GM13976 (cell line): Measurements from ENCODE around the gene ZBTB11.

ENCODE experiments used
- DNase-seq: peaks from one replicate; pipeline ENCODE4 v3.0.0; 2012; ENCODE audit warnings: low spot score
- CTCF ChIP-seq: IDR thresholded peaks from 2 replicates; pipeline ENCODE4 v1.5.1; 2012; ENCODE audit warnings: borderline replicate concordance, mild to moderate bottlenecking; ENCODE audit not compliant: insufficient read depth; ENCODE audit errors: extremely low read depth, missing control alignments, control extremely low read depth
- in situ Hi-C: fragments of 300-500 bp; cut with MboI; formaldehyde crosslinking; loops from one replicate; pipeline ENCODE4 v1.12.0; 2022; ENCODE audit warnings: low sequenced_read_pairs, mixed read lengths, inconsistent platforms; ENCODE audit not compliant: unreplicated experiment

The ZBTB11 gene

DNA sequence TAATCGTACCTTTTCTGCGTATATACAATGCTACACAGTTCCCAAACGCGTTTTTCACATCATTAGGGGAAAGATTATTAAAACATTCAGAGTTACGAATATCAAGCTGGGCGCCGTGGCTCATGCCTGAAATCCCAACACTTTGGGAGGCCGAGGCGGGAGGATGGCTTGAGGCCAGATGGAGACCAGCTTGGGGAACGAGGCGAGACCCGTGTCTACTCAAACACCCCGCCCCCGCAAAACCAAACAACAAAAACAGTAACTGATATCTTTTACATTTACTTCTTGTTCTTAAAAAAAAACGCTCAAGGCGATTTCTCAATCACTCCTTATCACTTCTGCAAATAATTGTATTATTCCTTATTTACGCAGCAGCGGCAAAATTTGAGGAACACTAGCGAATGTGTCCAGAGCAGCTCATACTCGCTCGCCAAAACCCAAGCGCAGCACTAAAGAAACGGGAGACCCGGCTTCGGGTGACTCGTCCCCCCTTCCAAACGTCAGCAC lies 1.2 kb downstream of the ZBTB11 start:
- no peak for DNase-seq
- in situ Hi-C loops: no loop called here
- TF ChIP-seq CTCF: no peak

DNA sequence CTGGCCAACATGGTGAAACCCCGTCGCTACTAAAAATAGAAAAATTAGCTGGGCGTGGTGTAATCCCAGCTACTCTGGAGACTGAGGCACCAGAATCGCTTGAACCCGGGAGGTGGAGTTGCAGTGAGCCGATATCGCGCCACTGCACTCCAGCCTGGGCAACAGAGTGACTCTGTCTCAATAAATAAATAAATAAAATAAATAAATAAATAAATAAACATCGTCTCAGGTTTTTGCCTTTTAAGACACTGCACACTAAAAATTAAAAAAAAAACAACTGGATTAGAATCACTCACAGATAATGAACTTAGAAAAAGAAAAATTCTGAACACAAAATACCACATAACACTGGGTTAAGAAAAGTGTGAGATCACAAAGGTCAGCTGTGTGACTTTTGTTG lies 2.4 kb downstream of the ZBTB11 start:
- TF ChIP-seq CTCF: no peak
- DNase-seq: no peak
- in situ Hi-C loops: no loop called here

GRCh38 chr3:101673953-101674352 lies 3.0 kb downstream of the ZBTB11 start:
- in situ Hi-C loops: no loop called here
- no peak for DNase-seq
- no peak for TF ChIP-seq CTCF

DNA sequence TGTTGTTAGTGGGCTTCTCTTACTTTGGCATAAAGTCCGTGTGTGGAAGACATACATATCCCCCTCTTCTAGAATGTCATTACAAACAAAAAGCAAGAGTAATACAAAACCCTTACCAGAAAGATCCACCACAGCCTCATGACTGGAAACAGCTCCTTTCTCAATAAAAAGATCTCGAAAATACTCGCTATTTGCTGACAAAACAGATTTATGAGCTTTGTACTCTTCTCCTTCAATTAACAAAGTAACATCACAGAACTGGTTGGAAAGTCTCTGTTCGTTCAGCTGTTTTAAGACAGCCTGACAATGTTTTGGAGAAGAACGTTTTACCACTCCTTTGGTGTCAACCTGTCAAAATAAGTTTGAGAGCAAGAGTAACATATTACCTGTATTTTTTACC lies 5.9 kb downstream of the ZBTB11 start:
- in situ Hi-C loops: no loop called here

DNA sequence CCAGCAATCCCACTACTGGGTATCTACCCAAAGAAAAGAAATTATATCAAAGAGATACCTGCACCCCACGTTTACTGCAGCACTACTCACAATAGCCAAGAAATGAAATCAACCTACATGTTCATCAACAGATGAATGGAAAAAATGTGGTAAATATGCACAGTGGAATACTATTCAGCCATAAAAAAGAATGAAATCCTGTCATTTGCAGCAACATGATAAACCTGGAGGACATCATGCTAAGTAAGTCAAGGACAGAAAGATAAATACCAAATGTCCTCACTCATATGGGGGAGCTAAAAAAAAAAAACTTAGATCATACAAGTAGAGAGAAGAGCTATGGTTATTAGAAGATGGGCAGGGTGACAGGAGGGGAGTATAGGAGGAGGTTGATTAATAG lies 9.1 kb downstream of the ZBTB11 start:
- no peak for DNase-seq
- no peak for TF ChIP-seq CTCF
- in situ Hi-C loops: no loop called here

More for the DNA sequence above, 5.9 kb downstream of the ZBTB11 start:
- DNase-seq: no peak
- TF ChIP-seq CTCF: no peak

DNA sequence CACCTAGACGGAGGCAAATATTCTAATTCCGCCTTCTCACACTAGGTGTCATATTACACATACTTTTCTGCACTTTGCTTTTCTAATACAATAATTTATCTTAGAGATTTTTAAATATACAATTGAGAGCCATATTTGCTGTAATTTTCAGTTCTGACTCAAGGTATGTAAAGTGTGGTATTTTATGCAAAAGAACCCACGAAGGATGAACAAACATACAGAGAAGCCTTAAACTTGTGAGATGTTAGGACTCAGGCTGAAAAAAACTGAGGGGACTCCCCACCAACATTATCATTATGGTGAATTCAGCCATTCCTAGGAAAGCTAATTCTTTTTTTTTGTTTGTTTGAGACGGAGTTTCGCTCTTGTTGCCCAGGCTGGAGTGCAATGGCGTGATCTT lies 9.6 kb downstream of the ZBTB11 start:
- in situ Hi-C loops: no loop called here
- TF ChIP-seq CTCF: no peak
- no peak for DNase-seq

- no peak for DNase-seq
- TF ChIP-seq CTCF: no peak
- in situ Hi-C loops: no loop called here
These were observed 11.1 kb downstream of the ZBTB11 start for GRCh38 chr3:101665851-101666250.
